Hepatocyte (in vitro differentiated cells): ENCODE data around the gene MSI2.

Source experiments
- CTCF ChIP-seq: fragments of 200-600 bp; sonication (generic); IDR thresholded peaks from 2 replicates; pipeline ENCODE4 v1.5.1; 2016; ENCODE audit warnings: antibody characterized with exemption, mild to moderate bottlenecking; ENCODE audit not compliant: poor library complexity
- EZH2 ChIP-seq: fragments of 200-600 bp; sonication (generic); IDR thresholded peaks from 2 replicates; pipeline ENCODE4 v1.6.1; 2016; ENCODE audit warnings: antibody characterized with exemption, mild to moderate bottlenecking, borderline replicate concordance

- TF ChIP-seq CTCF (no peak), EZH2 (no peak)
These were observed 224.3 kb downstream of the MSI2 start for GRCh38 chr17:57480438-57481196.
